ENCODE measurements around the gene MGMT. TPM values are rescaled to one million over a fixed set of nuclear protein-coding genes. Genes with fewer than 3 reads are reported as not detected.

Gene MGMT
- 1 to 10 TPM; 9.0 to 9.6 TPM for total RNA-seq
- polyA plus RNA-seq (2013, experiment 1 of 2): 16.5 TPM
- polyA plus RNA-seq (2013, experiment 2 of 2): 14.4 TPM
- total RNA-seq: 3.8 to 34.2 (median 15.9) reads per million in 172 experiments

GRCh38 chr10:129466703-129467358 lies at the start of gene MGMT:
Gene MGMT (plus strand): TSS chr10:129467241.
- Histone ChIP-seq H3K27me3 (ENCODE audit: control insufficient read depth in 1 of 2, insufficient read depth in 2 of 2, low read length in 2 of 2) (no peaks in the 10 kb centered on the region), H3K36me3 (ENCODE audit: insufficient read depth, low read length) (no peaks in the 10 kb centered on the region), H3K4me1 (ENCODE audit: insufficient read depth, low read length) (peaks cover 21% of the 10 kb centered on the region), H3K9me3 (ENCODE audit: control insufficient read depth in 1 of 2, insufficient read depth in 1 of 2, low read length in 2 of 2) (no peaks in the 10 kb centered on the region), H3K27ac (ENCODE audit: low read depth in 1 of 2, low read length in 2 of 2) (peak within 1 kb of the TSS; percentile 58), H3K4me3 (ENCODE audit: low read length) (peak within 1 kb of the TSS; percentile 78)
- Mint-ChIP-seq H3K27ac (peak within 1 kb of the TSS; percentile 90), H3K27me3 (no peaks in the 10 kb centered on the region), H3K9me3 (no peaks in the 10 kb centered on the region), H3K4me1 (ENCODE audit: low read depth) (peaks cover 22% of the 10 kb centered on the region), H3K4me3 (peak within 1 kb of the TSS; percentile 93), H3K36me3 (ENCODE audit: low read depth) (peaks cover 12% of the 10 kb centered on the region)
- ChIA-PET CTCF (no interaction called here), POLR2A (interaction anchor here (0.6 to 3.3 kb wide), 4 partner anchors 430 to 834 kb away, joined by 3 to 26 read pairs (median 10); partner anchors contain the start of gene C10orf143)
- intact Hi-C loops (cut with DNase I, micrococcal nuclease): loop anchor here (1.0 to 10.0 kb wide), 8 partner anchors 432 to 1422 kb away; partner anchors contain the start of genes C10orf143 (in 1 of the 2), EBF3 (in 1 of the 2) and MKI67 (in 1 of the 2)
- no peak for TF ChIP-seq CTCF (IDR thresholded peaks at IDR 0.05)
- DNase-seq: peak; percentile 95 to 100 (median 99)
- peak; percentile 98 for ATAC-seq (ENCODE audit: poor library complexity)

GRCh38 chr10:129417870-129418269 lies 49.2 kb upstream of the MGMT start:
- H3K27ac ChIP-seq (ENCODE audit: low read depth in 1 of 2, low read length in 2 of 2): no peak overlapping the region
- no peaks in the 10 kb centered on the region for H3K9me3 Mint-ChIP-seq
- peaks cover 0 to 9% of the 10 kb centered on the region in 2 experiments for H3K9me3 ChIP-seq (ENCODE audit: control insufficient read depth in 1 of 2, insufficient read depth in 1 of 2, low read length in 2 of 2)
- no peaks in the 10 kb centered on the region for H3K36me3 Mint-ChIP-seq (ENCODE audit: low read depth)
- H3K27me3 ChIP-seq (ENCODE audit: control insufficient read depth in 1 of 2, insufficient read depth in 2 of 2, low read length in 2 of 2): no peaks in the 10 kb centered on the region
- H3K27me3 Mint-ChIP-seq: no peaks in the 10 kb centered on the region
- no peaks in the 10 kb centered on the region for H3K4me1 ChIP-seq (ENCODE audit: insufficient read depth, low read length)
- POLR2A ChIA-PET: interaction anchor here (0.6 kb wide), 1 partner anchor 419 kb away, joined by 3 read pairs; no protein-coding TSS in a partner anchor
- intact Hi-C loops (cut with DNase I, micrococcal nuclease): no loop called here
- no peak overlapping the region for H3K27ac Mint-ChIP-seq
- no peak for TF ChIP-seq CTCF (IDR thresholded peaks at IDR 0.05)
- DNase-seq (no peak), ATAC-seq (ENCODE audit: poor library complexity) (no peak)
- CTCF ChIA-PET: no interaction called here
- no peak overlapping the region for H3K4me3 ChIP-seq (ENCODE audit: low read length)
- H3K36me3 ChIP-seq (ENCODE audit: insufficient read depth, low read length): no peaks in the 10 kb centered on the region
- no peak overlapping the region for H3K4me3 Mint-ChIP-seq
- no peaks in the 10 kb centered on the region for H3K4me1 Mint-ChIP-seq (ENCODE audit: low read depth)

- CTCF ChIA-PET: no interaction called here
- intact Hi-C loops (cut with DNase I, micrococcal nuclease): no loop called here
- Histone ChIP-seq H3K27me3 (ENCODE audit: control insufficient read depth in 1 of 2, insufficient read depth in 2 of 2, low read length in 2 of 2) (no peaks in the 10 kb centered on the region), H3K4me1 (ENCODE audit: insufficient read depth, low read length) (no peaks in the 10 kb centered on the region), H3K9me3 (ENCODE audit: control insufficient read depth in 1 of 2, insufficient read depth in 1 of 2, low read length in 2 of 2) (peaks cover 0 to 9% of the 10 kb centered on the region in 2 experiments), H3K36me3 (ENCODE audit: insufficient read depth, low read length) (no peaks in the 10 kb centered on the region), H3K27ac (ENCODE audit: low read depth in 1 of 2, low read length in 2 of 2) (no peak overlapping the region), H3K4me3 (ENCODE audit: low read length) (no peak overlapping the region)
- Mint-ChIP-seq H3K27ac (no peak overlapping the region), H3K4me3 (no peak overlapping the region), H3K9me3 (no peaks in the 10 kb centered on the region), H3K27me3 (no peaks in the 10 kb centered on the region), H3K36me3 (ENCODE audit: low read depth) (no peaks in the 10 kb centered on the region), H3K4me1 (ENCODE audit: low read depth) (no peaks in the 10 kb centered on the region)
- POLR2A ChIA-PET: no interaction called here
- DNase-seq (no peak), ATAC-seq (ENCODE audit: poor library complexity) (no peak)
- no peak for TF ChIP-seq CTCF (IDR thresholded peaks at IDR 0.05)
Observed at GRCh38 chr10:129418496-129419225, 48.4 kb upstream of the MGMT start.
